Measurements from ENCODE around the gene PFKFB2. TPM values are rescaled to one million over a fixed set of nuclear protein-coding genes. Genes with fewer than 3 reads are reported as not detected.

Gene PFKFB2
- total and polyA plus RNA-seq, 2 of the 8 experiments (the other 6 are each of a cell fraction or from before 2014, with no cell fraction given), result 6.7 to 19.1 TPM

DNA sequence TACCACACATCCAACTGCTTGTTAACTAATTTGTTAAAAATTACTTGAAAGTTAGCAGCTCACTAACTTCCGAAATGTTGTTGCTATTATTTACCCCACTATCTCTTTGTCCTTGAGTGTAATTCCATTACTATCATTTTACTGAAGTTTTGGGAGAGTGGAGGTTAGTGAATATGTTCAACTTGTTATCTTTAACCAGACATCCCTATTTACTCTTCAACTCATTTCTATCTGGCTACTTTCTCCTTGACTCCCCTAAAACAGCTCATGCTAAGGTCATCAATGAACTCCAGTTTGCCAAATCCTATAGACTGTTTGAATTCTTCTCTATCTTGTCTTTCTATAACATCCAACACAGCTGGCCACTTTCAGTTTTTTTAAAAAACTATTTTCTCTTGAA is 16.2 kb upstream of the PFKFB2 start (continued):
- TF ChIP-seq GABPA (IDR thresholded peaks at IDR 0.05; ENCODE audit: borderline replicate concordance, insufficient read depth, low read length) (no peak), TEAD4 (IDR thresholded peaks at IDR 0.05; ENCODE audit: low read depth, low read length) (no peak), SIX5 (IDR thresholded peaks at IDR 0.05; ENCODE audit: low read depth, low read length) (no peak), POLR2AphosphoS5 (IDR thresholded peaks at IDR 0.05; ENCODE audit: low read depth, low read length) (no peak)

Measured in H1 (cell line).